K562 (cell line): ENCODE data around the gene OTX2.

Experiments used
- ETV6 ChIP-seq, 3 experiments: fragments of 150-350 bp in 1 of 3; sonication (generic) in 1 of 3; formaldehyde crosslinking in 1 of 3; IDR thresholded peaks; 2 replicates each; pipeline versions ENCODE4 v1.6.1 to v1.8.0; 2014 to 2022; ENCODE audit warnings: borderline replicate concordance in 2 of 3, low read depth in 2 of 3, antibody characterized with exemption in 1 of 3, low read length in 1 of 3, mild to moderate bottlenecking in 1 of 3, missing genetic modification reagents in 1 of 3
- ZNF24 ChIP-seq: fragments of 450-650 bp; IDR thresholded peaks from 2 replicates; pipeline ENCODE4 v1.6.1; 2016

DNA sequence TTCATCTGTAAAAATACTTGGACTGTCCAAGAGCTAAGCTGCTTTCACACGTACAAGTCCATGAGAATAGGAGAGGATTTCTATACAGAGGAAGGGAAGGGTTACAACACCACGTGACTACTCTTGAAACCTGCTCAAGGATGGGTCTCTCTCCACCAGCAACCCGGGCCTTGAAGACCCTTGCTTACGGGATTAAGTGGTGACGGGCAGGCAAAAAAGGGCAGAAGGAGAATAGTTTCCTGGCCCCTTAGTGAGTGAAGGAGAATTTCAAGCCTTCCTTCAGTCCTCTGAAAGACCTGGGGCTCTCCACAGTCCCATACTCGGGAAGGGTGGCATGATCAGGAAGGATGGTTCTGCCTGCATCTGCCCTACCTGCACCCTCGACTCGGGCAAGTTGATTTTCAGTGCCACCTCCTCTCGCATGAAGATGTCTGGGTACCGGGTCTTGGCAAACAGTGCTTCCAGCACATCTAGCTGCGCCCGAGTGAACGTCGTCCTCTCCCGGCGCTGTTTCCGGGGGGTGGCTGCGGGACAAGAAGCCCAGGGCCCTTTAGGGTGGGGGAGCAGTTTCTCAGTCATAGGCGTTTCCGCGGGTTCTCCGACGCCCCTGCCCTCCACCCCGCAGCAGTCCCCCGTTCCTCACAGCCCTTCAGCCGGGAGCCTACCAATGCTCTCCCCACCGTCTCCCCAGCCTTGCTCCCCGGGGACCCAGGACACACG, 6.3 kb downstream of the OTX2 start:
- TF ChIP-seq ZNF24, result no peak
- no peak for TF ChIP-seq ETV6 (IDR thresholded peaks at IDR 0.05; ENCODE audit: borderline replicate concordance in 1 of 2, low read depth in 2 of 2, low read length in 1 of 2)
- TF ChIP-seq ETV6 (CRISPR knock-in tag; IDR thresholded peaks at IDR 0.05; ENCODE audit: borderline replicate concordance), result no peak
